Limb (tissue), 2 donors: ENCODE measurements around the gene C6orf47.

Experiments
- DNase-seq, 2 donors: peaks; one replicate each; pipeline ENCODE4 v3.0.0-alpha.2; 2016; ENCODE audit errors: extremely low spot score in 2 of 2

Gene C6orf47

DNA sequence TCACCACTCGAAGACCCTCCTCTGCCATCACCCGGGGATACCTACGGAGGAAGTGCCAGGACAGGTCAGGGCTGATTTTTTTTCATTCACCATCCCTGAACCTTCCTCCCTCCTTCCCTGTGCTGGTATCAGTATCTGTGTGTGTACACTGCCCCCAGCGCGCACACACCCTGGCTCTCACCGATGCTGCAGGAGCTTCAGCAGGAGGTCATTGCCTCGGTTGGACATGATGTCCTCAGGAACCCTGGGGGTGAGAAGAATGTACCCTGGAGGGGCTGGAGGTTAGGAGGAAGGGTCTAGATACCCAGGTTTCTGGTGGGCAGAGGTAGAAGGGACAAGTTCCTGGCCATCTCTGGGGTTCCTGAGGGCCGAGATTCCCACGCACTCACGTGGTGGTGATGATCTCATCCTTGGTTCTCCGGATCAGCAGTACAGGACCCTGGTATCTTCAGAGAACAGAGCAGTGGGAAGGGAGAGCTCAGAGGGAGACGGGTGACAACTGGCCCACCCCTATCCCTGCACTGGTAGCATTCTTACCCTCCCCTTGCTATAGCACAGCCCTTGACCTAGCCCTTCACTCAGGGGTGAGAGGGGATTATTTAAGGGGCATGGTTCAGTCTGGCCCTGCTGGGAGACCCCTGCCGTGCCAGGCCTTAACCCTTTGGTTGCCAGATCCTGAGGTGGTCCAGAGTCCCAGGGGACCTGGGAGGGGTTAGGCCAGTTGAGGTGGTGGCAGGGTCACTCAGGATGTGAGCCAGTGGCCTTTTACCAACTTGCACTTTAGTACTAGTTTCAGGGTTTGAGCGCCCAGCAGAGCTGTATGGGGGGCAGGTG is 27.5 kb upstream of the C6orf47 start:
- no peak for DNase-seq

DNA sequence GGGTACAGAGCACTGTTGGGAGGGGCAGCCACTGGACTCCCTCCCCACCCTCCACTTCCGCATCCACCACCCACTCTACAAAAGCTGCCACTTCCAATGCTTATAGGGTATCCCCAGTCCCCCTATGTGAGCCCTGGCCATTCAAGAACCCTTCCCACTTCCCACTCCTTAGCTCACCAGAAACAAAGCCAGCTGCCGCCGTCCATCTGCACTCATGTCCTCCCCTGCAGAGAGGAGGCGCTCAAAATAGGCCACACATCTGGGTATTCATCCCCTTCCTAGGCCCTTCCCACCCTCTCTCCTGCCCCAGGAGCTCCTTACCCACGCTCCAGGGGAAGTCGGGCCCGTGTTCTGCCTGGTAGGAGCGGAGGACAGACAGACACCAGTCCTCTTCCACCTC is 26.7 kb upstream of the C6orf47 start:
- no peak for DNase-seq

- no peak for DNase-seq
Measured at GRCh38 chr6:31686483-31686882, 25.9 kb upstream of the C6orf47 start.

- DNase-seq: no peak
Measured at GRCh38 chr6:31683591-31683990, 23.0 kb upstream of the C6orf47 start.

GRCh38 chr6:31681135-31681671 is 20.6 kb upstream of the C6orf47 start:
- DNase-seq: peak in 1 of 2 donors; percentile 56

GRCh38 chr6:31680226-31681134 is 19.9 kb upstream of the C6orf47 start, which contains the start of gene LY6G5C:
Gene LY6G5C (minus strand): TSS chr6:31681067. CDS start chr6:31680373, 694 bp downstream.
- peak; percentile 86 to 92 for DNase-seq

DNA sequence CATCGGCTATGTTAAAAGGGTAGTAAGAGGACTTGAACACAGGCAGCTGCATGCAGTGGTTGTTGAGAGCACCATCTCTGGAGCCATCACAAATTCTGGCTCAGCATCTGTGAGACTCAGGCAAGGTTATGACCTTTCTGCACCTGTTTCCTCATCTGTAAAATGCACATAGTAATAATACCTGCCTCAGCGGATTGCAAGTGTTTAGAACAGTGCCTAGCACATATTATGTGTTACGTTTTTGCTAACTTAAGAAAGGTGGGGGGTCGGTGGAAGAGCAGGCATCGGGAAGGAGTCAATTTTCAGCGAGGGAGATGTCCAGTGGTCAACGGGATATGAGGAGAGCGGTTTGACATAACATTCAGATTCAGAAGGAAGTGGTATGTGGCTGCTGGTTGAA is 17.4 kb upstream of the C6orf47 start:
- DNase-seq: no peak

DNA sequence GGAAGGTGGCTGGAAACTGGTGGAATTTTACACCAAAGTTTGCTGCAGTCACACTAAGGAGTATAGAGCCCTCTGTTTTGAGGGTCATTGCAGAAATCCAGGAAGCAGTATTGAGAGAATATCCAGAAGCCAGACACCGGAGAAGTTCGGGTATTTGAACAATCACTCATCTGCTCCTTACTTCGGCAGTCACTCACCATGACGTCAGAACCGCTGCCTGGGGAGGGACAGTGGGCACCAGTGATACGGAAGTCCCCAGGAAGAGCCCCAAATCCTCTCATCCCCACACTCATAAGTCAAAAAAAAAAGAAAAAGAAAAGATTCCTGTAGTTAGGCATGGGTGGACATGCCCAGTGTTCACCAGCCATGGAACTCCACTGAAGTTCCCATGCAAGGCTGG is 16.3 kb upstream of the C6orf47 start:
- DNase-seq: no peak

DNA sequence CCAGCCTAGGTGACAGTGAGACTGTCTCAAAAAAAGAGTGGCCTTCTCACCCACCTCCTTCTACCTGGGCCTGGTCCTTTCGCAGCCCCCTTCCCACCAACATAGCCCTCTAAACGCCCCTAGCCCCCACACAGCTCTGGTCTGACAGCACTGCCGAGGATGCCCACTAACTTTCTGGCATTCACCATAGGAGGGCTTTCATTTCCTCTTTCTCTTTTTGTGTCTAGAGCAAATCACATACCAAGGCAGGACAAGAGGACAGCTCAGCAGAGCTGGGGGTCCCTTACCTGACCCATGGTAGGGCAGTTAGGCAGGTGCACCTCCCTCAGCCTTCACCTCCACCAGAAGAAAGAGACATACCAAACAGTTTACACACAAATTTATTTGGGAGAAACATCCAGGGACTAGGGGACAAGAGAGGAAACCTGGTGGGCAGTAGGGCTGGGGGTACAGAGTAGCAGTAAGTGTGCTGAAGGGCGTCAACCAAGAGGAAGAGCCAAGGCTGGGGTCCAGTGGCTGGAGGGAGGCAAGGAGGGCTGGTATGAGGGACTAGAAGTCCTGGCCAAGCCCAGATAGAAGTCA is 15.8 kb upstream of the C6orf47 start:
- no peak for DNase-seq

GRCh38 chr6:31669676-31670075 is 9.1 kb upstream of the C6orf47 start, which contains the start of gene LY6G5B:
Gene LY6G5B (plus strand): TSS chr6:31669976. CDS start chr6:31670951, 975 bp downstream.
- no peak for DNase-seq

- DNase-seq: no peak
Measured at GRCh38 chr6:31666337-31666965, 5.9 kb upstream of the C6orf47 start.

DNA sequence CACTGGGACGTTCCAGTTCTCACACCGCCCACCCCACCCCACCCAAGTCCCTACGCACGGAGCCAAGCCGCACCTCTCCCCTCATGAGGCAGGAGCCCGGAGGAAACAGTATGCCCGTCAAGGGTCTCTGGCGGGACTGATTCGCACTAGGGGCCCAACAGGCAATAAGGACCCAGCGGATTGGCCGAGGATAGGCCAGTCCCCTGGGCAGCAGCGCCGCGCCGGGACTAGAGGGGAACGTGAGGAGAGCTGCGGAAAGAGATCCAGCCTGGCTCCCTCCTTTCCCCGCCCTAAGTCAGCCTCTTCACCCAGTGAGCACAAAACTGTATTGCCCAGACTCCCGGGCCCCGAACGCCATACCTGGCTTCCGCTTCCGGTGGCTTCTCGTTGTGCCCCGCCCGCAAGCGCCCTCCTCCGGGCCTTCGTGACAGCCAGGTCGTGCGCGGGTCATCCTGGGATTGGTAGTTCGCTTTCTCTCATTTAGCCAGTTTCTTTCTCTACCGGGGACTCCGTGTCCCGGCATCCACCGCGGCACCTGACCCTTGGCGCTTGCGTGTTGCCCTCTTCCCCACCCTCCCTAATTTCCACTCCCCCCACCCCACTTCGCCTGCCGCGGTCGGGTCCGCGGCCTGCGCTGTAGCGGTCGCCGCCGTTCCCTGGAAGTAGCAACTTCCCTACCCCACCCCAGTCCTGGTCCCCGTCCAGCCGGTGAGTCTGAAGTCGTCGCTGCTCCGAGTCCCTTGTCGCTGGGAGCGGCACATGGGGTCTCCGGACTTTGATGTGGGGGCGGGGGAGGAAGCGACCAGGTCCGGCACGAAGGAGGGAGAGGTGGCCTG is 5.1 kb upstream of the C6orf47 start, which contains the start of gene CSNK2B:
Gene CSNK2B (plus strand): TSS at position 580 of the 836 bp plus-strand sequence. CDS start 752 bp downstream, outside the sequence.
- peak; percentile 98 to 99 for DNase-seq

DNA sequence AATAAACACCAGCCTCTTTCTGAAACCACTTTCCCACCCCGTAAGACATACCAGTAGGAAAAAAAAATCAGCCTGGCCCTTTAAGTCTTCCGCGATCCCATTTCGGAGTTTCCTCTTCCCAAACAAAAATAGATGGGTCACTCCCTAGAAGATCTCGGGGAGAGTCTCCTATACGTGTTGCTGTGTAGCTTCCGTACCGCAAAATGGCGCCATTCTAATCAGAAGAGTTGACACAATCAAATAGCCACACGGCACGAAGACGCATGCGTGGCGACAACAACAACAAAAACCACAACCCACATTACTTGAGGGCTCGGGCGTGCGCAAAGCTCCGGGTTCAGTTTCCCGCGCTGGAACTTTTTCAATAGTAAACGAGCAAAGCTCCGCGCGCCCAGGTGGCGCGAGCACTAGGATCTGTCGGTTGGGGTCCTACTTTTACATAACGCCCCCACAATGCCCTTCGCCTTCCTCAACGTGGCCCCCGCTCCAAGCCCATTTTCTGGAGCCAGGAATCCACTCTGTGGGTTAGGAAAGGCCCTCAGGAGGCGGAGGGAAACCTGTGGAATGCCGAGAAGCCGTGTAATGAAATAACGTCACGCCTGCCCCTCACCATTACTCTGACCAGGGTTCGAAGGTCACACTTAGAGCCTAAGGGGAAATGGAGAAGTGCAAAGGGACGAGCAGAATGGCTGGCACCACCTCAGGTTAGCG is 4.4 kb upstream of the C6orf47 start, which contains the start of gene GPANK1:
Gene GPANK1 (minus strand): TSS at position 208 of the 711 bp plus-strand sequence. CDS start 519 bp downstream, outside the sequence.
- peak; percentile 85 to 97 for DNase-seq

DNA sequence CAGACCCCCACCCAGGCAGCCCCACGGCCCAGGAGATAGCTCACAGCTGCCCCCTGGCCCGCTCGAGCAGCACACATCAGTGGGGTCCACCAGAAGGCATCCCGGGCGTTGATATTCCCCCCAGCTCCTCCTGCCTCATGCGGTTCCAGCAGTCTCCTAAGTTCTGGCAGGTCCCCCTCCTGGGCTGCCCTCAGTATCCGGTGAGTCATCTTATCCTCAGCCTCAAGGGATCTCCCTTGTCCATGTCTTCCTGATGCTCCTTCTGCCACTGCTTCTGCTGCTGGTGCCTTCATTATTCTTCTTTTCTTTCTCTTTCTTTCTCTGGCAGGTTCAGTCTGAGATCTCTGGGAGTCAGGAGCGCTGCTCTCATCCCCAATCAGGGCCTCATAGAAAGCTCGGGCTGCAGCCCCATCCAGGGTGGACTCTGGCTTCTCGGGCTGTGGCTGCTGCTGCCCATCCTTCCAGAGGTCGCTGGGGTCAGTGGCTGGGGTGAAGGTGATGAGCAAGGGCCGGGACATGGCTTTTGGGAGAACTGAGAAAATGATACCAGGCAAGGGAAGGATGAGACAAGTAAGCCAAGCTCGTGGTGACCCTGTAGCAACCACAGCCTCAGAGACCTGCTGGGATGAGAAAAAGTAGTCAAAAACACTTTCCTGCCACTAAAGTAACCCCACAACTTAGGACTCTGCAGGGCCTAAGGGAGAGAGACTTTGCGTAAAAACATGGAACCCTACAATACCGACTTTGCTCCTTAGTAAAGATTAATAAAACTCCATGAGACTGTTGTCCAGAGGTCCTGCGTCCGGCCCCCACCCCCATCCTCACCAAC is 3.6 kb upstream of the C6orf47 start:
- no peak for DNase-seq

DNA sequence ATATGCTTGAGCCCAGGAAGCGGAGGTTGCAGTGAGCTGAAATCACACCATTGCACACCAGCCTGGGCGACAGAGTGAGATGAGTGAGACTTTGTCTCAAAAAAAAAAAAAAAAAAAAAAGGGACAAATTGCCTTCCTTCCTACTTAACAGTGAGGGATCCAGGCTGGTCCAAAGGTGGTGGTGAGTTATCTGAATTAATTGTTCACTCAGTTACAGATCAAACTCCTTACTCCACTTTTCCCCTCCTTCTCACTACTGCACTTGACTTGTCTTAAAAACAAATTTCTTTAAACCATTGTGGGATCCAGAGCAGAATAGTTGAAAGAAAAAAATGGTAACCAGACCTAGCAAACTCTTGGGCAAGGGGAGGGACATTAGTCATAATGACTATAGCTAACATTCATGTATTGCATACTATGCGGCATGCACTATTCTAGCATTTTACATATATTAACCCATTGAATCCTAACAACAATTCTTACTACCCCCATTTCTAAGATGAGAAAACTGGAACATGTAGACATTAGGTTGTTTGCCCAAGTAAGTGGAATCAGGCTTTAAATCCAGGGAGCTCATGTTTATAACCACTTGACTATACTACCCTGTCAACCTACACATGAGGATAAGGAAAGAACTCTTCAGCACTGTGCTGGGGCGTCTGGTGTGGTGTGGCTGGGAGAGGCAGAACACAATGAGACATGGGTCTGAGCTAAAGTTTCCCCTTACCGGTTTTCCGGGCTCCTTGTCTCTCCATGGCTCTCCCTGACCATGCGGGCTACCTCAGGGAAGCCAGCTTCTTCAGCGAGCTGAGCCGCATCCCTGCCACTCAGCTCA is 2.8 kb upstream of the C6orf47 start:
- DNase-seq: no peak

DNA sequence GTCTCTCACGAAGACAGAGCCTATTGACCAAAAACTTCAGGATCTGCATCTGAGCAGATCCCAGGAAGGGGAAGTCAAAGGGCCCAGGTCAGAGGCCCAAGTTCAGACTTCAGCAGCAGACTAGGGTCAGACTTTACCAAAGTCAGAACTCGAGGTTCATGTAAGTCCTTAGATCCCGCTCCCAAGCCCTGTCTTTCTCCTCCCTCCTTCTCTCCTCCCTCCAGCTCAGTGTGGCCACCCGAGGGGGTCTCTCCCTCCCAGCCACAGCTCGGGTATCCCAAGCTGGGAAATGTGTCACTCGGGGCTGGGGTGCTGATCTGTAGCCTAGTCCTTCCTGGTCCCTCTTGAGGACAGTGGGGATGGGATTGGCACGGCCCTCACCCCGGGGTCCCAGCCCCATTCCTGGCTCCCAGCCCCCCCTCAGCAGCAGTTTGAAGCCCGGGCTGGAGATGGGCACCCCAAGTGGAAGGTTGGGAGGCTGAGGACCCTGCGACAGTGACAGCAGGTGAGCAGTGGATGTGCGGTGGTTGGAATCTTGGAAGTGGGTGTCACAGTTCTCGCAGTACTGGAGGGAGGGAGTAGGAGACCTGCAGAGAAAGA is 1.6 kb upstream of the C6orf47 start:
- DNase-seq: no peak
